ENCODE data around the gene BTG2. TPM values are rescaled to one million over a fixed set of nuclear protein-coding genes. Genes with fewer than 3 reads are reported as not detected.
"Not testable (repeated sequence)": the region's sequence is repeated elsewhere in the genome, so short reads cannot be mapped to it uniquely, and the experiment has no call there.

The BTG2 gene, protein sequence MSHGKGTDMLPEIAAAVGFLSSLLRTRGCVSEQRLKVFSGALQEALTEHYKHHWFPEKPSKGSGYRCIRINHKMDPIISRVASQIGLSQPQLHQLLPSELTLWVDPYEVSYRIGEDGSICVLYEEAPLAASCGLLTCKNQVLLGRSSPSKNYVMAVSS
- 66.1 and 68.9 TPM in 2 replicates for total RNA-seq

- intact Hi-C loops (cut with micrococcal nuclease) = loop anchor here (1.0 kb wide), 5 partner anchors 16 to 33 kb away; no protein-coding TSS in a partner anchor
Measured at GRCh38 chr1:203304919-203305808, at the start of gene BTG2. Gene BTG2 (plus strand): TSS chr1:203305519. CDS start chr1:203305607, 88 bp downstream.

GRCh38 chr1:203256636-203257035 lies 48.7 kb upstream of the BTG2 start:
- intact Hi-C loops (cut with micrococcal nuclease) = not testable (repeated sequence)

DNA sequence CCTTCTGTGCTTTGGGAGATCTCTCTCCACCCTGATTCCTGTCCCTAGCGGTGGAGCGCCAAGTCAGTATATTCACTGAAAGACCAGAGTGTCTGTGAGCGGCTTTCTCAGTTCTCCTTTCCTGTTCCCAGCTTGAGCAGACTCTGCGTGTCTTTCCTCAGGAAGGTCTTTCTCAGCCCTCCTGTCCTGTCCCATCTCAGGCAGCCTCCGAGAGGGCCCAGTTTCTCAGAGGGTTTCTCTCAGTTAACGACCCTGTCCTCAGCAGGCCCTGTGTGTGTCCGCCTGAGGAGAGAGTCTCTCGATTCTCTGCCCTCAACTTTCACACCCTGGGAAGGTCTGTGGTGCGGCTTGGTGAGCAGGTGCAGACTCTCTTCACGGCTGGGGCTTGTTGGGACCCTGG lies 41.8 kb upstream of the BTG2 start:
- intact Hi-C loops (cut with micrococcal nuclease) = no loop called here

DNA sequence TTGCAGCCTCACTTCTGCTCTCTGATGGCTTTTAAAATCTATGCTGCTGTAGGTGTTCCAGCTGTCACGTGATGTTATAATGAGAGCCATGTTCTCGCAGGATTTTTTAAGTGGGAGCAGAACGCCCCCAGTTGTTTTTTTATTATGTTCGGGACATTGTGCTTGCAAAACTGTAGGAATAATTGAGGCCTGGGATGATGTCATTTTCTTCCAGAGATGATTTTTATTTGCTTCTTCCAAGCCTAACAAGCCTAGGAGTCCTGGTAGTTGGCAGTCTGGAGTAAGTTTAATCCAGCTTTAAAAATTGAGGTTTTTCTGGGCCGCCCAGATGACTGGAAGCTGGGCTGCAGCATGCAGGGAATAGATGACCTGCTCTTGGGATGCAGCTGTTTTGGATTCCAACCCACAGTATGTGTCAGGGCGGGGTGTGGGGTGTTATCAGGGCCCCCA lies 41.2 kb upstream of the BTG2 start:
- intact Hi-C loops (cut with micrococcal nuclease) = no loop called here

DNA sequence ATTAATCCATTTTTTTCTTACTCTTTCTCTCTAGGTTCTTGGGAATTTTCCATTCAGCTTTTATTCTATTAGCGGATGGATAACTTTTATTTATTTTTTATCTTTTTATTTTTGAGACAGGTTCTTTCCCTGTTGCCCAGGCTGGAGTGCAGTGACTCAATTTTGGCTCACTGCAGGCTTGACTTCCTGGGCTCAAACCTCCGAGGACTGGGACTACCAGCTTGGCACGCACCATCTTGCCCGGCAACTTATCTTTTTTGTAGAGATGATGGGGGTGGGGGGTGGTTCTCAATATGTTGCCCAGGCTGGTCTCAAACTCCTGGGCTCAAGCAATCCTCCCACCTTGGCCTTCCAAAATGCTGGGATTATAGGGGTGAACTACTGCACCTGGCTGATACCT lies 39.8 kb upstream of the BTG2 start:
- intact Hi-C loops (cut with micrococcal nuclease) = loop anchor here (5.0 kb wide), 1 partner anchor 228 kb away; no protein-coding TSS in a partner anchor

DNA sequence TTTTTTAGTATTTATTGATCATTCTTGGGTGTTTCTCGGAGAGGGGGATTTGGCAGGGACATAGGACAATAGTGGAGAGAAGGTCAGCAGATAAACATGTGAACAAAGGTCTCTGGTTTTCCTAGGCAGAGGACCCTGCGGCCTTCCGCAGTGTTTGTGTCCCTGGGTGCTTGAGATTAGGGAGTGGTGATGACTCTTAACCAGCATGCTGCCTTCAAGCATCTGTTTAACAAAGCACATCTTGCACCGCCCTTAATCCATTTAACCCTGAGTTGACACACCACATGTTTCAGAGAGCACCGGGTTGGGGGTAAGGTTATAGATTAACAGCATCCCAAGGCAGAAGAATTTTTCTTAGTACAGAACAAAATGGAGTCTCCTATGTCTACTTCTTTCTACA lies 39.2 kb upstream of the BTG2 start:
- intact Hi-C loops (cut with micrococcal nuclease) = loop anchor here (5.0 kb wide), 1 partner anchor 229 kb away; no protein-coding TSS in a partner anchor

DNA sequence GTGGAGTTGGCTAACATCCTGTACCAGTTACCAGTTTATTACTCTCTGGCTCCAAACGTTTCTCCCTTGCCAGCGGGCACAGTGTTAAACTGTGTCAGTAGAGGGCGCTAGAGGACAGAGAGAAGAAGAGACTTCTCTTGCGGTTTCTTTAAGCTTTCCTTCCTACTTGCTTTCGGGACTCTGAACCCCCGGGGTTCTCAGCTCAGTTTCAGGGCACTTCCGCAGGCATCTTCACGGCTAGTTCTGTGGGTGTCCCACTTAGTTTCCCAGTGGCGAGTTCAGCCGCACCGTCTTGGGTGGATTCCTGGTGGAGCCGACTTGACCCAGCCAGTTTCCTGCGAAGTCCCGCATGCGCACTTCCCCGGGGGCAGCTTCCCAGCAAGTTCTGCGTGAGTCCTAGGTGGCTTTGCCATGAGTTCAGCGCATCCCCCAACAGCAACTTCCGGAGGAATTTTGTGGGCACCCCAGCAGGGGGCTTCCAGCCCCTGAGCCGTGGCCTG lies 37.9 kb upstream of the BTG2 start:
- intact Hi-C loops (cut with micrococcal nuclease) = loop anchor here (1.0 to 5.0 kb wide), 2 partner anchors 220 to 230 kb away; no protein-coding TSS in a partner anchor

GRCh38 chr1:203267912-203268311 lies 37.4 kb upstream of the BTG2 start:
- intact Hi-C loops (cut with micrococcal nuclease) = loop anchor here (1.0 to 5.0 kb wide), 2 partner anchors 219 to 231 kb away; no protein-coding TSS in a partner anchor

DNA sequence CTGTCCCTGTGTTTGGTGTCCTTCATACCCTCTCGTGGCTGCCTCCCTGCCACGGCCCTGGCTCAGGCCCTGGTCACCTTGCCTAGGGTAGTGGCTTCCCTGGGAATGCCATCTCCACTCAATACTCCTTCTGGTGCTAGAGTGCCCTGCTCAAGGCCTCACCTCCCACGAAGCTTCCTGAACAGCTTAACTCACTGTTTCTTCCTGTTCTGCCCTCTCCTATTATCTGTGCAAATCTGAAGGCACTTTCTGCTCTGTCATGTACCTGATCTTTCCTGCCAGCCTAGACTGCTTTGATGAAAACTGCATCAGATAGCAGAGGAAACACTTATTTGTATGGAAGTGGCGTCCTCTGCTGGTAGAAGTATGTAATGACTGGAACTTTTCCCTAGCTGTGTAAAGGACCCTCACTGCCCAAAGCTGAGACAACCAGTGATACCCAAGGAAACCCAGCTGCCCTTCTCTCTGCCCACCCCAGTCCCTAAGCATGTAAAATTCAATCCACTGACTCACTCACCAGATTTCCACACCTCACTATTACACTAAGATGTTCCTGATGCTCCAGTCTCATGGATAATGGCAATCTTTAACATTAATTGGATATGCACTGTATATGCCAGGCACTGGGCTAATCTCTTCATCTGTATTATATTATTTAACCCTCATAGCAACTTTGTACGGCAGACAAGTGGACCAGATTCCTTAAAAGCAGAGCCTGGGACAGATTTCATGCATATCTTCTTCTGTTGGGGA lies 36.2 kb upstream of the BTG2 start:
- intact Hi-C loops (cut with micrococcal nuclease) = loop anchor here (1.0 to 5.0 kb wide), 2 partner anchors 71 to 232 kb away; no protein-coding TSS in a partner anchor

DNA sequence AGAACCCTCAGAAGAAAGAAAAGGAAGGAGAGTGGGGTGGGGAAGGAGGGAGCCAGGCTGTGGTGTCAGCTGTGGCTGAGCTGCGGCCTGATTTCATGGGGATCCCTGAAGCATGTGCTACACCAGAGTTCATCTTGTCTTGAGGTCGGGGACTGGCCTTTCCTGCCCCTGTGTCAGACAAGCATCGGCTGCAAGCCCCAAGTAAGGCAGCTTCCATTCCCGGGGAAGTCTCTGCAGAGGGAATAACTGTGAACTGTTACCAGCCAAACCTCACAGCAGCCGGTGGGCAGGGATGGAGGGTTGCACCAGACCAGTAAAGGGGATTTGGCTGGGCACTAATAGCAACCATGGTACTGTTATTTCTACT lies 35.7 kb upstream of the BTG2 start:
- intact Hi-C loops (cut with micrococcal nuclease) = loop anchor here (1.0 to 5.0 kb wide), 2 partner anchors 71 to 232 kb away; no protein-coding TSS in a partner anchor

DNA sequence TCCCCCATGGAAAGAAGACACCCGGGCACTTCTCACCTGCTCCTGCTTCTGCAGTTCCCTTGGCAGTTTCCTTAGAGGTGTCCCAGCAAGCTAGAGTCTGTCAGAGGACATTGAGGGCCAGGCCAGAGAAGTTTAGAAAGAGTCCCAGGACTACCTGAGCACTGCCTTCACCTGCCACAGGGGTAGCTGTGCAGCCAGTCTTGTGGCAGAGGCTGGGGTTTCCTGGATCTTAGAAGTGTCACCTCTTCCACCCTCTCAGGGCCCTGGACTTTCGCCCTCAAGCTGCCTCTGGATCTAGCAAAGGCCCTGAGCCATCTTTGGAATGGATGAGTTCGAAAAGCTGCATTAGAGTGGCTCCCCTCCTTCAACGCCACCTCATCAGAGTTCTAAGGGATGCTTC lies 34.9 kb upstream of the BTG2 start:
- intact Hi-C loops (cut with micrococcal nuclease) = no loop called here

- intact Hi-C loops (cut with micrococcal nuclease) = no loop called here
Measured at GRCh38 chr1:203271018-203271743, 34.1 kb upstream of the BTG2 start.

DNA sequence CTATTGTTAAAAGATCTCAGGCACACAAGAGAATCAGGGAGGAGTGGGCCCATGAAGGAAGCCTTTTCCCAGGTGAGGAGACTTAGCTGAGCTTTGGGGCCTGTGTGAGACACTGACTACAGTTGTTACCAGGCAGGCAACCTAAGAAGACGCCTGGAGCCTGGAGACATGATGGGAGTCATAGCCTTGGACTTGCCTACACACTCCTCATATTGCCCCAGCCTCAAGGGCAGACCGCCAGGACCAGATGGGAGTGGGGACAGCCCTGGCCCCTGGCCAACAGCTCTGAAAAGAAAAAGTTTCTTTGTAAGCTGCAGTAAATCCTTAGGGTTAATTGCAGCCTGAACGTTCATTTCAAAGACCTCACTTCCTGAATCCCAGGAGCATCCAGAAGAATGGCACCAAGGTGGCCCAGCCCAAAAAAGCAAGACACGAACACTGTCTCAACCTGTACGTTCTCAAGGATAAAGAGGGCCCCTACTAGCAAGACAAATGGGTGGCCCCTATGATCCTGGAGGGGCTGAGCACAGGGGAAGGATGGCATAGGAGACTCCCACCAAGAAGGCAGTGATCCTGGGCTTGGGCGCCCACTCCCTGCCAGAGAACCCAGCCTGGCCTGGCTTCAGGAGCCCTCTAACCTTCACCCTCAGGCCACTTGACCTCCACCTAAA lies 33.2 kb upstream of the BTG2 start:
- intact Hi-C loops (cut with micrococcal nuclease) = no loop called here

- intact Hi-C loops (cut with micrococcal nuclease) = loop anchor here (1.0 kb wide), 5 partner anchors 15 to 215 kb away; partner anchors contain the start of gene BTG2
Measured at GRCh38 chr1:203272633-203273205, 32.6 kb upstream of the BTG2 start.

DNA sequence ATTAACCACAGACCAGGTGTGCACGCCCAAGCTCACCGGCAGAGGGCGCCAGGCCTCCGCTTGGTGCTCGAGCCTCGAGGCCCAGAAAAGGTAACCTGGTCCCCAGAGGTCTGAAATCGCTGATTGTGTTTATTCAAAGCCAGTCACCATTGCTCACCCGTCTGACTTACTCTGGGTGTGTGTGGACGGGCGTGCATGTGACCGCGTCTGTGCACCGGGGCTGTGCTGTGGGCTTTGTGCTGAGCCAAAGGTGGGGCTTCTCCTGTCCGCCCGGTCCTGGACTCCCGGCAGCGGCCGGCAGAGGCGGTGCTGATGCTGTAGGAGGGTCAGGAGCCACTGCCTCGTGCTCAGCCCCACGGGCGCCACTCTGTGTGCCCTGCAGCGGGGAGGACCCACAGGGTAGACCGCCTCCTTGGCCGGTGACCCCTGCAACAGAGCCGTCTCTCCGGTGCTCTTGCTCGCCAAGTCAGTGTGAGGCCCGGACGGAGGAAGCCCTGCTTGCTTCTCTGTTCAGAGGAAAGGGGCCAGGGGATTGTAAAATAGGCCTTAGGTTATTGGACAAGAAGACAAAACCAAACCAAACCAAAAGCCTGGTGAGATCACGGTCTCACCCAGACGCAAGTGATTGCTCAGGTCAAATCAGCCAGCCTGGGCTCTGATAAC lies 32.0 kb upstream of the BTG2 start:
- intact Hi-C loops (cut with micrococcal nuclease) = loop anchor here (1.0 kb wide), 5 partner anchors 14 to 214 kb away; partner anchors contain the start of gene BTG2

GRCh38 chr1:203273869-203274602 lies 31.3 kb upstream of the BTG2 start:
- intact Hi-C loops (cut with micrococcal nuclease) = loop anchor here (1.0 kb wide), 5 partner anchors 13 to 213 kb away; partner anchors contain the start of gene BTG2

- intact Hi-C loops (cut with micrococcal nuclease) = no loop called here
Measured at GRCh38 chr1:203274603-203275381, 30.5 kb upstream of the BTG2 start.

Measured in T-helper 2 cell treated with Interferon-gamma antibody and Interleukin-4, amounts not matched to agents 100 ng/mL and 5 ng/mL, for 36 hours (primary cell).